ENCODE data around the gene RASSF8. TPM values are rescaled to one million over a fixed set of nuclear protein-coding genes. Genes with fewer than 3 reads are reported as not detected.
A peak's percentile ranks its signal among the peaks of the same experiment; 100 is the strongest.

Gene RASSF8
- total RNA-seq, 6 donors from 2014 or later: 23.0 to 78.5 (median 60.7) TPM

DNA sequence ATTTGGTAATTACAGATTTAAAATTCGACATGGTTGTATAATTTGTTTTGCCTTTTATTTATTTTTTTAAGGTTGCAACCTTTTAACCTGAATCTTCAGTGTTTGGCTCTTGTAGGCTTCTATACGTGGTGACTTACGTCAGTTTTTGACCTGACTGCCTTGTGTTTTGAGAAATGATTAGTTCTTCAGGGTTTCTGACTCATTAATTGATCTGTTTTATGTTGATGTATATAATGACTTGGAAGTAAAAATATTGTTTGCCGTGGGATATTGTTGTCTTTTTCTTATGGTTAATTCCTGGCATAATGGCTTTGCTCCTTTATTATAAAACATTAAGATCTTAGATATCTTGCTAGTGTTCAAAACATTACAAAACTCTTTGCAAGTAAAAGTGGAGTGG, 2.5 kb downstream of the RASSF8 start:
- H3K9me3 ChIP-seq: no peaks in the 10 kb centered on the region
- ATAC-seq (ENCODE audit: low FRiP score in 2 of 2): no peak
- no peak for TF ChIP-seq POLR2AphosphoS5 (IDR thresholded peaks at IDR 0.05)
- H3K27me3 ChIP-seq: no peaks in the 10 kb centered on the region
- DNase-seq: no peak
- H3K36me3 ChIP-seq: no peaks in the 10 kb centered on the region
- H3K4me1 ChIP-seq: peaks cover 21 to 29% (median 26%) of the 10 kb centered on the region in 4 donors
- peak overlapping the region in 1 of 4 donors; percentile 83 for H3K4me3 ChIP-seq
- WGBS, 2 donors: 52 to 56% methylated on average over 4 of the region's 4 CpGs
- no peak overlapping the region for H3K27ac ChIP-seq

DNA sequence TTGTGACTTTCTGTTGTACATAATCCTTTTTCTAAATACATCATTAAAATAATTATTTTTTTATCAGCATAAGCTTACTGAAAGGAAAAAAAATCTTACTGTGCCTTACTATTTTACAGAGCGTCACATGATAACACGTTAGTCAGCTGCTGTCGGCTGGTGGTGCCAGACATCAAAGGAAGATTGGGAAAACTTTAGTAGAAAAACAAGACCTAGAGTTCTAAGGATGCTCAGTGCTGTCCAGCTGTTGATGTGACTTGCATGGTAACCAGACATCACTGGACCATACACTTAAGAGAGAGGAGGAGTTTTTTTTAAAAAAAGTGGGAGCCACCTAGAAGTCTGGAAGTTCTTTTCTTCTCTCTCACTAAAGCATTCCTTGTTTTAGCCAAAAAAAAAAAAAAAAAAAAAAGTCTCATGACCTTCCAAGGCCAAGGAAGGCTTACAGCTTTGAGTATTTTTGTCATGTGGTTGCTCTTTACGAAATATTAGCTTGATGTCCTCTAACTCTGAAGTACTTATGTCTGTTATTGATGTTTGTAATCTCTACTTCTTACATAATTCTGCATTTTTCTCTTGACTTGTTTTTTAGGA, 4.5 kb downstream of the RASSF8 start:
- Histone ChIP-seq H3K36me3 (no peaks in the 10 kb centered on the region), H3K4me3 (no peak overlapping the region), H3K9me3 (no peaks in the 10 kb centered on the region), H3K4me1 (peaks cover 21 to 29% (median 22%) of the 10 kb centered on the region in 4 donors), H3K27me3 (no peaks in the 10 kb centered on the region), H3K27ac (no peak overlapping the region)
- ATAC-seq (ENCODE audit: low FRiP score in 2 of 2) (peak in 1 of 2 donors; percentile 6), DNase-seq (no peak)
- 63 to 71% methylated on average over 4 of the region's 4 CpGs for WGBS, 2 donors
- TF ChIP-seq, protein P1, sequence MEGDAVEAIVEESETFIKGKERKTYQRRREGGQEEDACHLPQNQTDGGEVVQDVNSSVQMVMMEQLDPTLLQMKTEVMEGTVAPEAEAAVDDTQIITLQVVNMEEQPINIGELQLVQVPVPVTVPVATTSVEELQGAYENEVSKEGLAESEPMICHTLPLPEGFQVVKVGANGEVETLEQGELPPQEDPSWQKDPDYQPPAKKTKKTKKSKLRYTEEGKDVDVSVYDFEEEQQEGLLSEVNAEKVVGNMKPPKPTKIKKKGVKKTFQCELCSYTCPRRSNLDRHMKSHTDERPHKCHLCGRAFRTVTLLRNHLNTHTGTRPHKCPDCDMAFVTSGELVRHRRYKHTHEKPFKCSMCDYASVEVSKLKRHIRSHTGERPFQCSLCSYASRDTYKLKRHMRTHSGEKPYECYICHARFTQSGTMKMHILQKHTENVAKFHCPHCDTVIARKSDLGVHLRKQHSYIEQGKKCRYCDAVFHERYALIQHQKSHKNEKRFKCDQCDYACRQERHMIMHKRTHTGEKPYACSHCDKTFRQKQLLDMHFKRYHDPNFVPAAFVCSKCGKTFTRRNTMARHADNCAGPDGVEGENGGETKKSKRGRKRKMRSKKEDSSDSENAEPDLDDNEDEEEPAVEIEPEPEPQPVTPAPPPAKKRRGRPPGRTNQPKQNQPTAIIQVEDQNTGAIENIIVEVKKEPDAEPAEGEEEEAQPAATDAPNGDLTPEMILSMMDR (IDR thresholded peaks at IDR 0.05): no peak
- no peak for TF ChIP-seq POLR2A (IDR thresholded peaks at IDR 0.05)
- TF ChIP-seq EP300 (IDR thresholded peaks at IDR 0.05): no peak
- no peak for TF ChIP-seq POLR2AphosphoS5 (IDR thresholded peaks at IDR 0.05)

DNA sequence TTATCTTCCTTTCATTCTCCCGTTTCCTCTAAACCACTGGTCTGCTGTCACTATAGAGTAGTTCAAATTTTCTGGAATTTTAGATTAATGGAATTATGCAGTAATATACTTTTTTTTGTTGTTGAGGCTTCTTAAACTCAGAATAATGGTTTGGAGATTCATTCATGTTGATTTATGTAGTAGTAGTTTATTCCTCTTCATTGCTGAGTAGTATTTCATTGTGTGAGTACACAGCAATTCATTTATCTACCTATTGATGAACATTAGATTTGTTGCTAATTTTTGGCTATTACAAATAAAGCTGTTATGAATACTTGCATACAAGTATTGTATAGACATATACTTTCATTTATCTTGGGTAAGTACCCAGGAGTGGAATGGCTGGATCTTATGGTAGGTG, 7.2 kb downstream of the RASSF8 start:
- ATAC-seq (ENCODE audit: low FRiP score in 2 of 2): no peak
- no peak overlapping the region for H3K27ac ChIP-seq
- no peaks in the 10 kb centered on the region for H3K9me3 ChIP-seq
- H3K36me3 ChIP-seq: no peaks in the 10 kb centered on the region
- TF ChIP-seq EP300 (IDR thresholded peaks at IDR 0.05) (no peak), POLR2AphosphoS5 (IDR thresholded peaks at IDR 0.05) (no peak), POLR2A (IDR thresholded peaks at IDR 0.05) (no peak)
- DNase-seq: no peak
- 100% methylated on average over 1 of the region's 1 CpG for WGBS, 2 donors
- H3K4me1 ChIP-seq: peaks cover 19 to 25% (median 23%) of the 10 kb centered on the region in 4 donors
- H3K4me3 ChIP-seq: no peak overlapping the region
- H3K27me3 ChIP-seq: no peaks in the 10 kb centered on the region

DNA sequence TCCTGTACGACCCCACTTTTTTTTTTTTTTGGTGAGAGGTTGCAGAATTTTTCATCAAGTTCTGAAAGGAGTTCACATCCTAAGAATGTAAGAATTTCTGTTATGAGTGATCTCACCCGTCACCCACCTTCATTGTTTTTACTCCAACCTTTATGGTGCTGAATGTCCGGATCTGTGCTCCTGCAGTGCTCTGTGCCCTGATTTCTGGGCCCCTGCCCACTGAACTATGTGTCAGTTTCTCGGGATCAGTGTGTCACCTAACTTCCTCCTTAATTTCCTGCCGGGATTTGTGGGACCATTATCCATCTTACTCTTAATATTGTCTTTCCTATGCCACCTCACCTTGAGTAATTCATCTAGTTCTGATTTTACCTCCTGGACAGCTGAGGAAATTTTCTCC, 11.6 kb downstream of the RASSF8 start:
- Histone ChIP-seq H3K4me1 (peaks cover 9 to 34% (median 29%) of the 10 kb centered on the region in 4 donors), H3K9me3 (no peaks in the 10 kb centered on the region), H3K36me3 (no peaks in the 10 kb centered on the region), H3K27me3 (no peaks in the 10 kb centered on the region), H3K27ac (peak overlapping the region in 1 of 4 donors; percentile 7), H3K4me3 (no peak overlapping the region)
- TF ChIP-seq EP300 (IDR thresholded peaks at IDR 0.05) (no peak), POLR2A (IDR thresholded peaks at IDR 0.05) (no peak), POLR2AphosphoS5 (IDR thresholded peaks at IDR 0.05) (no peak)
- TF ChIP-seq, protein P1 (IDR thresholded peaks at IDR 0.05): no peak
- DNase-seq (no peak), ATAC-seq (ENCODE audit: low FRiP score in 2 of 2) (no peak)
- WGBS, 2 donors: 76 to 77% methylated on average over 5 of the region's 5 CpGs

DNA sequence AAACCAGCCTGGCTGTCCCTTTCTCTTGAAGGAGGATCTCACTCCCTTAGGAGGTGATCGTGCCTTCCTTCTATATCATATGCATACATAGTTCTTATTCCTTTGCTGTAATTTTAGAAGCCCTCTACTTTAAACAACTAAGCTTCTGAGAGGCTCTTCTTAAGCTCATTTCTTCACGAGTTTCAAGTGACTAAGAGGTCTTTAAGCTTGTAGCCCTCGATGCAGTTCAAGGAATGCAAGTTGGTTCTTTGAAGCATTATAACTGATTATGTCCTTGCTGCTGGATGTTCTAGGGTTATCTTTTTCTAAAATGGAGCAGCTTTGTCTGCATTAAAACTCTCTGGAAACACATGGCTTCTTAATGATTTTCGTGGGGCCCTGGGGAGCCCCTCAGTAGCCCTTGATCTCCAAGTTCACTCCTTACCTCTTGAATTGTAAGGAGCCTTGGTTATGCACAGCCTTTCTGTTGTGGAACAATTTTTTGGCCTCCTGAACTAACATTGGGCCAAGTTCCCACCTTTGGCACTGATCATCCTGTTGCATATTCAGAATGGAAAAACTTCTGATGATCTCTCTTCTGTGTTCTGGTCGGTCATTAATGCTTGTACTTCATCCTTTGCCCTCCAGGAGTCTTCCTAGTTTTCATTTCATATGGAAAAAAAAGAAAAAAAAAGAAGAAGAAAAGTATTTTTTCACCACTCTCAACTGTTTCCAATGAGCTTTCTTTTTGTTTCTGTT, 12.6 kb downstream of the RASSF8 start:
- peak overlapping the region in 1 of 4 donors; percentile 7 for H3K27ac ChIP-seq
- H3K27me3 ChIP-seq: no peaks in the 10 kb centered on the region
- WGBS, 2 donors: 70 to 72% methylated on average over 5 of the region's 5 CpGs
- H3K36me3 ChIP-seq: no peaks in the 10 kb centered on the region
- DNase-seq: no peak
- H3K9me3 ChIP-seq: no peaks in the 10 kb centered on the region
- ATAC-seq (ENCODE audit: low FRiP score in 2 of 2): peak in 1 of 2 donors; percentile 56
- H3K4me1 ChIP-seq: peaks cover 15 to 38% (median 32%) of the 10 kb centered on the region in 4 donors
- H3K4me3 ChIP-seq: no peak overlapping the region
- TF ChIP-seq, protein P1 (IDR thresholded peaks at IDR 0.05): peak in 2 of 6 experiments; percentile 14 to 20
- TF ChIP-seq POLR2AphosphoS5 (IDR thresholded peaks at IDR 0.05) (no peak), EP300 (IDR thresholded peaks at IDR 0.05) (no peak)
